HG03439 (cell line): ENCODE results near the gene MYH15.
A peak's percentile ranks its signal among the peaks of the same experiment; 100 is the strongest.

Source experiments
- ATAC-seq: cut with Tn5 transposase; IDR thresholded peaks from one replicate; pipeline ENCODE4 v1.9.1; 2021; ENCODE audit warnings: mild to moderate bottlenecking, moderate library complexity; ENCODE audit not compliant: unreplicated experiment

The MYH15 gene

DNA sequence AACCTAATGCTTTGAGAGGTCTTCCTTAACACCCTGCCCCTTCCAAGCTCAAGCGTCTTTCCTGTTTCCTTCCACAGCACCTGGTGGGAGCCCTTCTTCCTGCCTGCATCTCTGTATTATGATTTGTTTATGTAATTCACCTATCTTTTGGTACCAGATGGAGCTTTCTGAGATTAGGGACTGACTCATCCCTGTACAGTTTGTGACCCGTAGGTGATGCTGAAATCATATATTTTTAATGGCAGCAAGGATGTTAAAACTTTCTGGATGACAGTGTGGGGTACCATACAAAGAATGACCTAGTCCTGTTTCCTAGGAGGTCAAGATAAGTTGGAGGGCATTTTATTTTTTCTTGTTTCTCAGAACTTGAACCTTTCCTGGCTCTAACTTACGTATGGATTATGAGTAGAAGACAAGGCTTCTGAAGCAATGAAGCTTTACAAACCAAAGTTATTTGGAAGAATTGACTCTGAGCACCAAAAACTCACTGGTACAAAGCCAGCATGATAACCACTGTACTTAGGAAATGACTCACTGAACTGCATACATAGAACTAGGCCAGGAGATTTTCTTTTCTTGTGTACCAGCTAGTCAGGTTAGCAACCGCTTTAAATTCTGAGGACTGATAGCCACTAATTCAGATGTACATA, 167.4 kb downstream of the MYH15 start:
- ATAC-seq, result peak; percentile 87

DNA sequence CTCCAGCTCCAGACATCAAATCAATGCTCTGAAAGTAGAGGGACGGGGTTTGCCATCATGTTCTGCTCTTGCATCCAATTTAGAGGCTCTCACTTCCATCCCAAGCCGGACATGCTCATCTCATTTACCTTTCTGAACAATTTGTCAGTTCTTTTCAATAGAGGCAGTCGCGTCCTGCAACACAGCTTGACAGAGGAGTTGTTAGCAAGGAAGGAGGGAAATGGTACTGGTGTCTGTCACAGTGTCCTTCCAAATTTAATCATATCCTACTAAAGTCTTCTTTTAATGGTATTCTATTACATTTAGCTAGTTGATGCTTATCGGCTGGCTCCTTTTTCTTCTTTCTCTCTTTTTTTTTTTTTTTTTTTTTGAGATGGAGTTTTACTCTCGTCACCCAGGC, 168.5 kb downstream of the MYH15 start:
- no peak for ATAC-seq

DNA sequence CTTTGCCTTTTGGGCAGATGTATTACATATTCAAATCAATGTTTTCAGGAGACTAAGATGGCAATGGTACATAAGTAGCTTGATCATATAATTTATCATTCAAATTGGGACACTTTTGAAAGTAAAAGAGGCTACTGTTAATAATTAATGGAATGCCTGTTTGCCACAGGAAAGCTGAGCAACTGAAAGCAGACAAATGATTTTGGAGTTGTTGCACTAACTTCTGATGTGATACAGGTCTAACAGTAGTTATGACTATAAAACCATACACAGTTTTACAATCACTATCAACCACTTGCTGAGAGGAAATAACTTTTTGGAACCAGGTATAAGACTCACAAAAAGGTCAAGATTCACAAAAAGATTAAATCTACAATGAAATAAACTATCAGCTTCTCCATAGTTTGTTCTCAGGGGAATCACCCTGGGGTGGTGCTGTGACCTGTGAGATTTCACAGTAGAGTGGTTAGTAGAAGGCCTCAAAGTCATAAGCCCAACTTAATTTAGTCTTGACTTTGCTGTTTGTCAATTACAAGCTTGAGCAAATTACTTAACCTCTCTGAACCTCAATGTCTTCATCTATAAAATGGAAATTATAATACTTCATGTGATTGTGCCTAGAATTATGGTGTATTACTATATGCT, 171.4 kb downstream of the MYH15 start:
- ATAC-seq, result no peak

DNA sequence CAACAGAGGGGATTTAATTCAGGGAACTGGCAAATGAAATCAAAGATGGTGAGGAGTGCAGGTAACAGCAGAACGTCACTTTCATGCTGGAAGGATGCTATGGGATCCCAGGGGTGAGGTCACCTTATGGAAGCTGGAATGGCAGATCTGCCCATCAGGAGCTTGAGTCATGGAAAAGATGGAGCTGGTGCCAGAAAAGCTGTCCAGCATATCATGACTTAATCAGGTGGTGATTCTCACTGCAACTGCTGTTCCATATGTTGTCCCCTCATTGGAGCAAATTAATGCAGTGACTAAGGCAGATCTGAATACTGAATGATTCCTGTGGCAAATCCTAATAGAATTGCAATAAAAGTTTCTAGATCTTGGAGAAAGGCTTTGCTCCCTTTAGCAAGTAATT, 175.7 kb downstream of the MYH15 start:
- ATAC-seq, result no peak

DNA sequence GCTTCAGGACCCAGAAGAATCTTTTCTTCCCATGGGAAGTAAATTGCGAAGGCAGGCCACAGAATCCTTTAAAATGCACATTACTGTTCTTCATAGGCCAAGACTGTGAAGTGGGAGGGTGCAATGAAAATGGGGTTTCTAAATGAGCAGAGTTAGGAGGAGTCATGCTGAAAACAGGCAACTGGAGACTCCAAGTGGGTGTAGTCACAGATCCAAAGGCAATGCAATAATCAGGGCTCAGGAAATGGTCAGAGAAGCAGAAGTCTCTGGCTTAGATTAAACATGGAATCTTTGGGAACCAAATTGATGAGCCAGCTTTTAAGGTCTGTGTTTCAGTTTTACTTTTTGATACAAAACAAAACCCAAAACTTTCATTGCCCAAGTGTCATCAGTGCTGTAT, 176.4 kb downstream of the MYH15 start:
- ATAC-seq, result no peak

DNA sequence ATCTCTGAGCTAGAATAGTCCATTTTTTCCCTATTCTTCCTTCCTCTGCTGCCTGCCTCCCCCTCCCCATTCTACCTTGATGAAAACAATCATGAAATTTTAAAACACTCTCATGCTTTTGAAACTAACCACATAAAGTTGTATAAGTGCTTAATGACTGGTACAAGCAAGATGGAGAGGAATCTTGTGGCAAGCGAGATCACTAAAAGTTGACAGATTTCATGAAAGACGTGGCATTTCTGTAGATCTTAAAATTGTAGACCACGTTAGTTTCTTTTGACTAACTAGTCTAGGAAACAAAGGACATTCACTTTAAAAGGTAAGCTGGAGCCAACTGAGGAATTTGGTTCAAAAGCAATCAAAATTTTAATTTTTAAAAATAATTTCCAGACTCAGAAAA, 178.6 kb downstream of the MYH15 start:
- ATAC-seq, result no peak
